Measurements from ENCODE around the gene VPS35L.
"Not testable (repeated sequence)": the region's sequence is repeated elsewhere in the genome, so short reads cannot be mapped to it uniquely, and the experiment has no call there.

VPS35L gene

GRCh38 chr16:19532601-19533000 lies 22.9 kb upstream of the VPS35L start:
- no peaks in the 10 kb centered on the region for H3K4me1 ChIP-seq (ENCODE audit: control insufficient read depth, insufficient read depth, low read length)
- H3K9me3 ChIP-seq (ENCODE audit: control insufficient read depth in 2 of 2, low read length in 2 of 2), result no peaks in the 10 kb centered on the region
- H3K4me3 ChIP-seq (ENCODE audit: low read length in 2 of 2), result no peak overlapping the region
- peaks cover 18 to 22% of the 10 kb centered on the region in 2 donors for H3K36me3 ChIP-seq (ENCODE audit: control insufficient read depth in 2 of 2, insufficient read depth in 2 of 2, low read length in 2 of 2)
- H3K27me3 ChIP-seq (ENCODE audit: control insufficient read depth in 1 of 2, insufficient read depth in 2 of 2, low read length in 2 of 2), result no peaks in the 10 kb centered on the region
- no peak overlapping the region for H3K27ac ChIP-seq (ENCODE audit: low read length)
- H3K9ac ChIP-seq (ENCODE audit: low read length in 2 of 2), result no peak overlapping the region

- Histone ChIP-seq H3K27me3 (ENCODE audit: control insufficient read depth in 1 of 2, insufficient read depth in 2 of 2, low read length in 2 of 2) (no peaks in the 10 kb centered on the region), H3K4me1 (ENCODE audit: control insufficient read depth, insufficient read depth, low read length) (no peaks in the 10 kb centered on the region), H3K27ac (ENCODE audit: low read length) (no peak overlapping the region), H3K36me3 (ENCODE audit: control insufficient read depth in 2 of 2, insufficient read depth in 2 of 2, low read length in 2 of 2) (peaks cover 25% of the 10 kb centered on the region in 2 donors), H3K4me3 (ENCODE audit: low read length in 2 of 2) (no peak overlapping the region), H3K9me3 (ENCODE audit: control insufficient read depth in 2 of 2, low read length in 2 of 2) (no peaks in the 10 kb centered on the region), H3K9ac (ENCODE audit: low read length in 2 of 2) (no peak overlapping the region)
These were observed 15.1 kb upstream of the VPS35L start for GRCh38 chr16:19540241-19540970.

- Histone ChIP-seq H3K36me3 (ENCODE audit: control insufficient read depth in 2 of 2, insufficient read depth in 2 of 2, low read length in 2 of 2) (peaks cover 11 to 13% of the 10 kb centered on the region in 2 donors), H3K9me3 (ENCODE audit: control insufficient read depth in 2 of 2, low read length in 2 of 2) (no peaks in the 10 kb centered on the region), H3K27me3 (ENCODE audit: control insufficient read depth in 1 of 2, insufficient read depth in 2 of 2, low read length in 2 of 2) (no peaks in the 10 kb centered on the region), H3K27ac (ENCODE audit: low read length) (no peak overlapping the region), H3K9ac (ENCODE audit: low read length in 2 of 2) (no peak overlapping the region), H3K4me3 (ENCODE audit: low read length in 2 of 2) (no peak overlapping the region), H3K4me1 (ENCODE audit: control insufficient read depth, insufficient read depth, low read length) (no peaks in the 10 kb centered on the region)
These were observed 13.2 kb upstream of the VPS35L start for GRCh38 chr16:19542138-19542821.

GRCh38 chr16:19543278-19543996 lies 12.1 kb upstream of the VPS35L start:
- not testable (repeated sequence) for H3K4me1 ChIP-seq (ENCODE audit: control insufficient read depth, insufficient read depth, low read length); H3K27ac ChIP-seq (ENCODE audit: low read length); H3K4me3 ChIP-seq (ENCODE audit: low read length in 2 of 2); H3K9ac ChIP-seq (ENCODE audit: low read length in 2 of 2); H3K9me3 ChIP-seq (ENCODE audit: control insufficient read depth in 2 of 2, low read length in 2 of 2); H3K27me3 ChIP-seq (ENCODE audit: control insufficient read depth in 1 of 2, insufficient read depth in 2 of 2, low read length in 2 of 2)
- H3K36me3 ChIP-seq (ENCODE audit: control insufficient read depth in 2 of 2, insufficient read depth in 2 of 2, low read length in 2 of 2), result peaks cover 13% of the 10 kb centered on the region in 2 donors

DNA sequence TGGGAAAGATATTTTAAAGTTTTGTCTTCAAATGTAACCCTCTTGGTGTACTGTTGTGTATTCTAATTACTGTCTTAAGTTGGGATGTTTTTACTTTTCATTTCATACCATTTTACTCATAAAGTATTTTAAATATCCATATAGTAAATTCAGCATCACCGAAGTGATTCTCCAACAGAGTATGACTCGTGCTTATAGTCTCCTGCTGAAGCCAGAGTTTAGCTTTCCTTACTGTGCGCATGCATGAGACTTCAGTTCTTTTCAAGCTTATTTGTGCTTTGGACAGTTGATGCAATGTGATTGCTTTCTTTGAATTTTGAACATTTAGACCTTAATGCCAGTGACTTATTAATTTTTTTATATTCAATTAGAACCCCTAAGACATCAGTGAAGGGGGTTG lies 7.4 kb upstream of the VPS35L start:
- H3K4me3 ChIP-seq (ENCODE audit: low read length in 2 of 2), result no peak overlapping the region
- H3K27me3 ChIP-seq (ENCODE audit: control insufficient read depth in 1 of 2, insufficient read depth in 2 of 2, low read length in 2 of 2), result no peaks in the 10 kb centered on the region
- no peak overlapping the region for H3K9ac ChIP-seq (ENCODE audit: low read length in 2 of 2)
- peaks cover 7% of the 10 kb centered on the region in 2 donors for H3K36me3 ChIP-seq (ENCODE audit: control insufficient read depth in 2 of 2, insufficient read depth in 2 of 2, low read length in 2 of 2)
- H3K9me3 ChIP-seq (ENCODE audit: control insufficient read depth in 2 of 2, low read length in 2 of 2), result no peaks in the 10 kb centered on the region
- H3K27ac ChIP-seq (ENCODE audit: low read length), result no peak overlapping the region
- H3K4me1 ChIP-seq (ENCODE audit: control insufficient read depth, insufficient read depth, low read length), result no peaks in the 10 kb centered on the region

- H3K4me1 ChIP-seq (ENCODE audit: control insufficient read depth, insufficient read depth, low read length), result no peaks in the 10 kb centered on the region
- H3K4me3 ChIP-seq (ENCODE audit: low read length in 2 of 2), result no peak overlapping the region
- H3K27ac ChIP-seq (ENCODE audit: low read length), result no peak overlapping the region
- H3K27me3 ChIP-seq (ENCODE audit: control insufficient read depth in 1 of 2, insufficient read depth in 2 of 2, low read length in 2 of 2), result no peaks in the 10 kb centered on the region
- no peaks in the 10 kb centered on the region for H3K9me3 ChIP-seq (ENCODE audit: control insufficient read depth in 2 of 2, low read length in 2 of 2)
- H3K9ac ChIP-seq (ENCODE audit: low read length in 2 of 2), result no peak overlapping the region
- peaks cover 7% of the 10 kb centered on the region in 2 donors for H3K36me3 ChIP-seq (ENCODE audit: control insufficient read depth in 2 of 2, insufficient read depth in 2 of 2, low read length in 2 of 2)
These were observed 5.8 kb upstream of the VPS35L start for GRCh38 chr16:19549673-19550072.

DNA sequence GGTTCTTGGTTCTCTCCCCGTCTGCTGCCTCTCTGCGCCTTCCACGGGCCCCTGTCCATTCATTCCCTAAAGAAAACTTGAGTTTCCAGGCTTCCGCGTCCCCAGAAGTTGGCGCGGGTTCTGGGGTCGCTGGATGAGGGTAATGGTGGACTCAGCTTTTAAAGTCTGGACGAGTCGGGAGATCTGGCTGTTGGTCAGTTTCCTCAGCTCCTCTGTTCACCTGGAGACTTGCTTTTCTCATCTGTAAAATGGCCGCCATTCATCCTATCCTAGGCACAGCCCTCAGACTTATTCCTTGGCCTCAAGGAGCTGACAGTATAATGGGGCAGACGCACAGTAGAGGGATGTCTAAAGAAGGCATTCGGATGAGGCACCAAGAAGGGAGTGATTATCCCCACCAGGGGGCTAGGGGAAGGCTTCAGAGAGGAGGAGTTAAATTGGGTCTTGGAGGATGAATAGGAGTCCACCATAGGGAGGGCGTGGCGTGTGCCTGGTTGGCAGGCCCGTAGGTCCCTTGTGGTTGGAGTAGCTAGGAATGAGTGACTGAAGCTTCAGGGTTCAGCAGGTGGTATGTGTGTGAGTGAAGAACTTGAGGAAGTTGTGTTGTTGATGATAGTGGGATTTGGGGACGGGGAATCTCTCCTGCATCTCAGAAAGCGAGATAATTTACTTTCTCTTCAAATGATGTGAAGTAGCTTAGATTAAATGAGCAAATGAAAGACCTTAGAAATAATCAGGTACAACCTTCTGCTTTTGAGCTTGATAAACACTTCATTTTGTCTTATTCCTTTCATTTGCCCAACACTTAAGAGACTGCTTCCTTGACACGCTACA lies 652 bp downstream of the VPS35L start:
- H3K27me3 ChIP-seq (ENCODE audit: control insufficient read depth in 1 of 2, insufficient read depth in 2 of 2, low read length in 2 of 2), result no peaks in the 10 kb centered on the region

GRCh38 chr16:19559242-19559910 lies 3.9 kb downstream of the VPS35L start:
- H3K9ac ChIP-seq (ENCODE audit: low read length in 2 of 2), result no peak overlapping the region
- H3K4me3 ChIP-seq (ENCODE audit: low read length in 2 of 2), result no peak overlapping the region
- H3K27ac ChIP-seq (ENCODE audit: low read length), result no peak overlapping the region
- peaks cover 6% of the 10 kb centered on the region for H3K4me1 ChIP-seq (ENCODE audit: control insufficient read depth, insufficient read depth, low read length)
- no peaks in the 10 kb centered on the region for H3K36me3 ChIP-seq (ENCODE audit: control insufficient read depth in 2 of 2, insufficient read depth in 2 of 2, low read length in 2 of 2)
- H3K27me3 ChIP-seq (ENCODE audit: control insufficient read depth in 1 of 2, insufficient read depth in 2 of 2, low read length in 2 of 2), result no peaks in the 10 kb centered on the region
- no peaks in the 10 kb centered on the region for H3K9me3 ChIP-seq (ENCODE audit: control insufficient read depth in 2 of 2, low read length in 2 of 2)

More for the DNA sequence above, 652 bp downstream of the VPS35L start:
- H3K4me3 ChIP-seq (ENCODE audit: low read length in 2 of 2), result peak overlapping the region; percentile 87 to 94
- no peaks in the 10 kb centered on the region for H3K9me3 ChIP-seq (ENCODE audit: control insufficient read depth in 2 of 2, low read length in 2 of 2)
- peak overlapping the region; percentile 94 to 97 for H3K9ac ChIP-seq (ENCODE audit: low read length in 2 of 2)
- peaks cover 6% of the 10 kb centered on the region for H3K4me1 ChIP-seq (ENCODE audit: control insufficient read depth, insufficient read depth, low read length)
- peaks cover 3% of the 10 kb centered on the region in 2 donors for H3K36me3 ChIP-seq (ENCODE audit: control insufficient read depth in 2 of 2, insufficient read depth in 2 of 2, low read length in 2 of 2)
- peak overlapping the region; percentile 90 for H3K27ac ChIP-seq (ENCODE audit: low read length)

- H3K4me1 ChIP-seq (ENCODE audit: control insufficient read depth, insufficient read depth, low read length), result peaks cover 6% of the 10 kb centered on the region
- no peaks in the 10 kb centered on the region for H3K9me3 ChIP-seq (ENCODE audit: control insufficient read depth in 2 of 2, low read length in 2 of 2)
- no peaks in the 10 kb centered on the region for H3K27me3 ChIP-seq (ENCODE audit: control insufficient read depth in 1 of 2, insufficient read depth in 2 of 2, low read length in 2 of 2)
- no peak overlapping the region for H3K27ac ChIP-seq (ENCODE audit: low read length)
- H3K4me3 ChIP-seq (ENCODE audit: low read length in 2 of 2), result no peak overlapping the region
- peaks cover under 1 to 6% of the 10 kb centered on the region in 2 donors for H3K36me3 ChIP-seq (ENCODE audit: control insufficient read depth in 2 of 2, insufficient read depth in 2 of 2, low read length in 2 of 2)
- H3K9ac ChIP-seq (ENCODE audit: low read length in 2 of 2), result no peak overlapping the region
These were observed 4.6 kb downstream of the VPS35L start for GRCh38 chr16:19560078-19560477.

- no peak overlapping the region for H3K4me3 ChIP-seq (ENCODE audit: low read length in 2 of 2)
- no peaks in the 10 kb centered on the region for H3K27me3 ChIP-seq (ENCODE audit: control insufficient read depth in 1 of 2, insufficient read depth in 2 of 2, low read length in 2 of 2)
- no peak overlapping the region for H3K9ac ChIP-seq (ENCODE audit: low read length in 2 of 2)
- H3K4me1 ChIP-seq (ENCODE audit: control insufficient read depth, insufficient read depth, low read length), result no peaks in the 10 kb centered on the region
- H3K9me3 ChIP-seq (ENCODE audit: control insufficient read depth in 2 of 2, low read length in 2 of 2), result no peaks in the 10 kb centered on the region
- H3K36me3 ChIP-seq (ENCODE audit: control insufficient read depth in 2 of 2, insufficient read depth in 2 of 2, low read length in 2 of 2), result peaks cover 14 to 22% of the 10 kb centered on the region in 2 donors
- H3K27ac ChIP-seq (ENCODE audit: low read length), result no peak overlapping the region
These were observed 7.9 kb downstream of the VPS35L start for GRCh38 chr16:19563377-19563776.
